ENCODE measurements around the gene APLP1. TPM values are rescaled to one million over a fixed set of nuclear protein-coding genes. Genes with fewer than 3 reads are reported as not detected.

APLP1 gene
- total RNA-seq, result 20.4 and 38.2 TPM in 2 replicates

DNA sequence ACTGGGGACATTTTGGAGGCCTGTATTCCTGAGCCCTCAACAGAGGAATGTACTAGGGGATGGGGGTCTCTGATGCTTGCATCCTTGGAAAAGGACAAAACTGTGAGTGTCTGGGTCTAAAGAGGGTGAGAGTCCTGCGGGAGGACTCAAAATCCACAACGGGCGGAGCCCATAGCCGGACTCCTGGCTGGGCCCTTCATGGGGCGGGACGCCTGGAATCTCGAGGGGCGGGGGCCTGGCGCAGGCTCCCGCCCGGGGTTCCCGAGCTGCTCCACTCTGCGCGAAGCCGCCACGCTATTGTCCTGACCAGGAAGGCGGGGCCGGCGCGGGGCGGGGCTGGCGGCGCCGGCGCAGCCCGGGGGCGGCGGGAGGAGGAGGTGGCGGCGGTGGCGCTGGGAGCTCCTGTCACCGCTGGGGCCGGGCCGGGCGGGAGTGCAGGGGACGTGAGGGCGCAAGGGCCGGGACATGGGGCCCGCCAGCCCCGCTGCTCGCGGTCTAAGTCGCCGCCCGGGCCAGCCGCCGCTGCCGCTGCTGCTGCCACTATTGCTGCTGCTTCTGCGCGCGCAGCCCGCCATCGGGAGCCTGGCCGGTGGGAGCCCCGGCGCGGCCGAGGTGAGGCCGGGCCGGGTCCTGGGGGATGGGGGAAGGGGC is at the start of gene APLP1:
Gene APLP1 (plus strand): TSS at position 403 of the 651 bp plus-strand sequence. CDS start 63 bp downstream, at position 466.

DNA sequence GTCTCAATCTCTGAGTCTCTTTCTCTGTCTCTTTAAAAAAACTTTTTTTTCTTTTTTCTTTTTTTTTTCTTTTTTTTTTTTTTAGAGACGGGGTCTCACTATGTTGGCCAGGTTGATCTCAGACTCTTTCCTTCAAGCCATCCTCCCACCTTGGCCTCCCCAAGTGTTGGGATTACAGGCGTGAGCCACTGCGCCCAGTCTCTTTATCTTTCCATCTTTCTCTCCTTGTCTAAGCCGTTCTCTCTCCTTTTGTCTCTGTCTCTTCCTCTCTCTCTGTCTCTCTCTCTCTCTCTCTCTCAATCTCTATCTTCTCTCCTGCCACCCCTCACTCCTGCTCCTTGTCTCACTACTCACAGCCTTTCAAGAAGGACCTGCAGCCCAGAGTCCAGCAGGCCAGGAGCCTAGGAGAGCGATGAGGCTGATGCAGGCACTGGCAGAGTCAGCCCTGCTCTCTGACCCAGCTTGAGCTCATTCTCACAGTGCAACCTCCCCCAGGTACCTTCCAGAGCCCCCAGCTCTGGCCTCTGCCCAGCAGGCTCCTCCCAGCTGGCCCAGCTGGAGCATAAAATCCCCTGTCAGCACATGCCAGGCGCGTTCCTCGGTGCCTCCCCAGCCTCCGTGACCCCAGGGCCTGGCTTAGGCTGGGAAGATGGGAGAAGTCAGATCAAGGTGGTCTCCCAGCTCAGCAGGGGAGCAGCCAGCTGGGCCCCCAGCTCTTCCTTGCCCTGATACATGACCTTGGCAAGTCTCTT is 16.2 kb upstream of the APLP1 start, which contains the start of gene NPHS1:
Gene NPHS1 (minus strand): TSS at position 476 of the 752 bp plus-strand sequence. CDS start 667 bp downstream, outside the sequence.

DNA sequence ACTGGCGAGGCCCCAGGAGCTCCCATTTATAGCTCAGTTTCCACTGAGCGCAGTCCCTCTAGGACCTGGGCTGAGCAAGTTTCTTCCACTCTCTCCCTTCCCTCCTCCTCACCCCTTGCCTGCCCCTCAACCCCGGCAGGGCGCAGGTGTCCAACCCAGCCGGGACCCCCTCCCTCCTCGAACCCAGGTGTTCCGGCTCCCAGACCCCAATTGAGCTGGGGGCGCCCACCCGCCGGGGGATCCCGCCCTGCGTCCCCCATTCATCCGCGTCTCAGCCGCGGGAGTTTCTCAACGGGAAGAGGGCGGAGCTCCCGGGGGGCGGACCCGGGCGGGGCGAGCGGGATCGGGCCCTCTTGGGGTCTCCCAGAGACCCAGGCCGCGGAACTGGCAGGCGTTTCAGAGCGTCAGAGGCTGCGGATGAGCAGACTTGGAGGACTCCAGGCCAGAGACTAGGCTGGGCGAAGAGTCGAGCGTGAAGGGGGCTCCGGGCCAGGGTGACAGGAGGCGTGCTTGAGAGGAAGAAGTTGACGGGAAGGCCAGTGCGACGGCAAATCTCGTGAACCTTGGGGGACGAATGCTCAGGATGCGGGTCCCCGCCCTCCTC is 11.7 kb upstream of the APLP1 start, which contains the start of gene KIRREL2:
Gene KIRREL2 (plus strand): TSS at position 366 of the 604 bp plus-strand sequence. CDS start 209 bp downstream, at position 575.

DNA sequence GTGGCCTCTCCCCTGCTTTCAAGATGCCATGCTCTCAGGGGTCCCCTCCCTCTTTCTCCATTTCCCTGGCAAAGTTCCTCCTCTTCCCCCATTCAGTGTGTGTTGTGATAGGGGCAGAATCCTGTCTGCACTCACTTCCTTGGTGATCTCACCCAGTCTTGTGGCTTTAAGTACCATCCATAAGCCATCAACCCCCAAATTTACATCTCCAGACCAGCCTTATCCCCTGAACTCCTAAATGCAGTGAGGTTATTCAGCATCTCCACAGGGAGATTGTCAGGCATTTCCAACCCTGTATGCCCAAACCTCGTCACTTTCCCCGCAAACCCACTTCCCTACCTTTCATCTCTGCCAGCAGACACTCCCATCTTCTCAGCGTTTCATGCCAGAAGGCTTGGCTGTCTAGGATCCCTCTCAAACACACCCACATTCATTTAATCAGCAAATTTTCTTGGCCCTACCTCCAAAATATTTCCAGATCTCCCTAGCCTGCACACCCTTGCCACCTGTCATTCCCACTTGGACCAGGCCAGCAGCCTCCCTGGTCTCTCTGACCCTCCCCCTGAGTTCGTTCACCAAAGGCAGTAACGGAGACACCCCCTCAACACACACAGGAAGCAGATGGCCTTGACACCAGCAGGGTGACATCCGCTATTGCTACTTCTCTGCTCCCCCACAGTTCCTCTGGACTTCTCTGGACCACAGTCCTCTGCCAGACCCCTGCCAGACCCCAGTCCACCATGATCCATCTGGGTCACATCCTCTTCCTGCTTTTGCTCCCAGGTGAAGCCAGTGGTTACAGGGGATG is 33.7 kb downstream of the APLP1 start, which contains the start of gene HCST:
Gene HCST (plus strand): TSS at position 676 of the 808 bp plus-strand sequence. CDS start 65 bp downstream, at position 741.

DNA sequence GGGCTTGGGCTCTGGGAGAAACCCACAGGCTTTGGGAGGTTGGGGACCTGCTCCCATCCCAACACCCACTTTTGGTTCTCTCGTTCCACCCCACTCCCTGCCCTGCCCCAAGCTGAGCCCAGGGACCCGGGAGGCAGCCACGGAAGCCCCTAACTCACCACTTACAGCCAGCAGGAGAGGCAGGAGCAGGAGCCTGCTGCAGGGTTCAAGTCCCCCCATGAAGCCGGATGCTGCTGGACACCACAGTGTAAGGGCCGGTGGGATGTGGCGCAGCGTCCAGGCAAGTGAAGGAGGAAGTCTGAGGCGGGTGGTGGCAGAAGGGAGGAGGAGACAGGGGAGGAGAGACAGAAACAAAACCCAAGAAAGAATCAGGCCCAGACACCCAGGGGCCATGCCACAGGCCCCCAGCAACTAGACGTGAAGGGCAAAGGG is 39.7 kb downstream of the APLP1 start, which contains the start of gene TYROBP:
Gene TYROBP (minus strand): TSS at position 286 of the 432 bp plus-strand sequence. CDS start 67 bp downstream, at position 219.

Other genes with a start within 250 kb of the APLP1 start
- gene RBM42, start 239.5 kb upstream of the APLP1 start, total RNA-seq, result 33.6 and 65.1 TPM in 2 replicates
- 2.3 TPM in 1 of 2 replicates, not detected in the other for gene ETV2, start 226.8 kb upstream of the APLP1 start, total RNA-seq
- gene COX6B1, start 220.3 kb upstream of the APLP1 start, total RNA-seq, result 513 and 712 TPM in 2 replicates
- gene UPK1A, start 202.1 kb upstream of the APLP1 start, total RNA-seq, result not detected in 2 replicates
- gene ZBTB32, start 164.0 kb upstream of the APLP1 start, total RNA-seq, result not detected in 2 replicates
- gene KMT2B, start 150.6 kb upstream of the APLP1 start, total RNA-seq, result 7.6 and 11.5 TPM in 2 replicates
- gene IGFLR1, start 126.1 kb upstream of the APLP1 start, total RNA-seq, result 2.4 and 2.9 TPM in 2 replicates
- gene U2AF1L4, start 123.2 kb upstream of the APLP1 start, total RNA-seq, result 14.3 and 17.8 TPM in 2 replicates
- 30.3 and 37.6 TPM in 2 replicates for gene PSENEN, start 122.9 kb upstream of the APLP1 start, total RNA-seq
- gene LIN37, start 120.0 kb upstream of the APLP1 start, total RNA-seq, result 14.3 and 15.7 TPM in 2 replicates
- 11.5 and 35.0 TPM in 2 replicates for gene HSPB6, start 111.5 kb upstream of the APLP1 start, total RNA-seq
- 1.8 and 5.0 TPM in 2 replicates for gene PROSER3, start 110.4 kb upstream of the APLP1 start, total RNA-seq
- 0.49 and 2.3 TPM in 2 replicates for gene ARHGAP33, start 93.0 kb upstream of the APLP1 start, total RNA-seq
- gene PRODH2, start 55.7 kb upstream of the APLP1 start, total RNA-seq, result not detected in 2 replicates
- not detected in 2 replicates for gene NPHS1, start 16.1 kb upstream of the APLP1 start, total RNA-seq
- 0.81 TPM in 1 of 2 replicates, not detected in the other for gene KIRREL2, start 11.7 kb upstream of the APLP1 start, total RNA-seq
- 2.2 and 2.4 TPM in 2 replicates for gene NFKBID, start 32.0 kb downstream of the APLP1 start, total RNA-seq
- gene HCST, start 34.0 kb downstream of the APLP1 start, total RNA-seq, result not detected in 2 replicates
- not detected in 2 replicates for gene TYROBP, start 39.7 kb downstream of the APLP1 start, total RNA-seq
- gene LRFN3, start 67.8 kb downstream of the APLP1 start, total RNA-seq, result 5.0 and 12.1 TPM in 2 replicates
- gene SDHAF1, start 126.6 kb downstream of the APLP1 start, total RNA-seq, result 26.2 and 28.0 TPM in 2 replicates
- gene SYNE4, start 140.2 kb downstream of the APLP1 start, total RNA-seq, result not detected in 2 replicates
- gene ALKBH6, start 145.6 kb downstream of the APLP1 start, total RNA-seq, result 27.1 and 36.6 TPM in 2 replicates
- gene CLIP3, start 164.3 kb downstream of the APLP1 start, total RNA-seq, result 9.2 and 10.5 TPM in 2 replicates
- 15.2 and 19.7 TPM in 2 replicates for gene THAP8, start 185.7 kb downstream of the APLP1 start, total RNA-seq
- gene WDR62, start 186.3 kb downstream of the APLP1 start, total RNA-seq, result 1.3 and 1.6 TPM in 2 replicates
- not detected in 2 replicates for gene OVOL3, start 242.6 kb downstream of the APLP1 start, total RNA-seq
- gene POLR2I, start 246.3 kb downstream of the APLP1 start, total RNA-seq, result 40.2 and 41.3 TPM in 2 replicates
- 176 and 267 TPM in 2 replicates for gene TBCB, start 246.9 kb downstream of the APLP1 start, total RNA-seq

Measured in cardiac atrium fibroblast (primary cell).